GM23338 (cell line): ENCODE results near the gene DNAJC17.

Experiments used
- EZH2 ChIP-seq: fragments of 200-600 bp; sonication (generic); IDR thresholded peaks from one replicate; pipeline ENCODE4 v1.8.0; 2017; ENCODE audit warnings: antibody characterized with exemption, mild to moderate bottlenecking, low read depth; ENCODE audit not compliant: unreplicated experiment
- TF ChIP-seq, protein P1 (sequence below), 2 experiments: fragments of 200-600 bp in 1 of 2; sonication (generic) in 1 of 2; conservative IDR thresholded peaks; 2 replicates each; pipeline versions ENCODE4 v1.5.1 to v1.6.1; 2016 to 2017; ENCODE audit warnings: antibody characterized with exemption in 2 of 2, low read depth in 2 of 2, mild to moderate bottlenecking in 2 of 2, moderate library complexity in 1 of 2
- TF ChIP-seq, protein P2 (sequence below): IDR thresholded peaks from one replicate; pipeline ENCODE4 v1.6.1; 2018; ENCODE audit warnings: antibody characterized with exemption; ENCODE audit not compliant: unreplicated experiment

DNA sequence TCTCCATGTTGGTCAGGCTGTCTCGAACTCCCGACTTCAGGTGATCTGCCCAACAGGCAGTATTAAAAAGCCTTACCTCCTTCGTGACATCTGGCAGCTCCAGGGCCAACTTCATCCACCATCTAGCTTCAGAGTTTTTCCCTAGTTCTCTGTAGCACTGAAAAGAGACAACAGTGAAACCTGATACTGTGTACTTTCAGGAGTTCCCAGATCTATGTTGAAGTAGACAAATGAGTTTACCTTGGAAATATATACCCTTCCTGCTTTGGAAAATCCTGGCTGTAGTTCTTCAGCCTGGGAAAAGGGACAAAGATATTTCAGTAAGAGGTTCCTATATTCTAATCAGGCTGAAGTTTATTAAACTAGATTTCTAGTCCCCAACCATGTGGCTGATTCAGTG, 70.2 kb downstream of the DNAJC17 start:
- TF ChIP-seq, protein P1, sequence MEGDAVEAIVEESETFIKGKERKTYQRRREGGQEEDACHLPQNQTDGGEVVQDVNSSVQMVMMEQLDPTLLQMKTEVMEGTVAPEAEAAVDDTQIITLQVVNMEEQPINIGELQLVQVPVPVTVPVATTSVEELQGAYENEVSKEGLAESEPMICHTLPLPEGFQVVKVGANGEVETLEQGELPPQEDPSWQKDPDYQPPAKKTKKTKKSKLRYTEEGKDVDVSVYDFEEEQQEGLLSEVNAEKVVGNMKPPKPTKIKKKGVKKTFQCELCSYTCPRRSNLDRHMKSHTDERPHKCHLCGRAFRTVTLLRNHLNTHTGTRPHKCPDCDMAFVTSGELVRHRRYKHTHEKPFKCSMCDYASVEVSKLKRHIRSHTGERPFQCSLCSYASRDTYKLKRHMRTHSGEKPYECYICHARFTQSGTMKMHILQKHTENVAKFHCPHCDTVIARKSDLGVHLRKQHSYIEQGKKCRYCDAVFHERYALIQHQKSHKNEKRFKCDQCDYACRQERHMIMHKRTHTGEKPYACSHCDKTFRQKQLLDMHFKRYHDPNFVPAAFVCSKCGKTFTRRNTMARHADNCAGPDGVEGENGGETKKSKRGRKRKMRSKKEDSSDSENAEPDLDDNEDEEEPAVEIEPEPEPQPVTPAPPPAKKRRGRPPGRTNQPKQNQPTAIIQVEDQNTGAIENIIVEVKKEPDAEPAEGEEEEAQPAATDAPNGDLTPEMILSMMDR (conservative IDR thresholded peaks at IDR 0.05; ENCODE audit: low read depth in 2 of 2), result no peak
- no peak for TF ChIP-seq EZH2
- TF ChIP-seq, protein P2, sequence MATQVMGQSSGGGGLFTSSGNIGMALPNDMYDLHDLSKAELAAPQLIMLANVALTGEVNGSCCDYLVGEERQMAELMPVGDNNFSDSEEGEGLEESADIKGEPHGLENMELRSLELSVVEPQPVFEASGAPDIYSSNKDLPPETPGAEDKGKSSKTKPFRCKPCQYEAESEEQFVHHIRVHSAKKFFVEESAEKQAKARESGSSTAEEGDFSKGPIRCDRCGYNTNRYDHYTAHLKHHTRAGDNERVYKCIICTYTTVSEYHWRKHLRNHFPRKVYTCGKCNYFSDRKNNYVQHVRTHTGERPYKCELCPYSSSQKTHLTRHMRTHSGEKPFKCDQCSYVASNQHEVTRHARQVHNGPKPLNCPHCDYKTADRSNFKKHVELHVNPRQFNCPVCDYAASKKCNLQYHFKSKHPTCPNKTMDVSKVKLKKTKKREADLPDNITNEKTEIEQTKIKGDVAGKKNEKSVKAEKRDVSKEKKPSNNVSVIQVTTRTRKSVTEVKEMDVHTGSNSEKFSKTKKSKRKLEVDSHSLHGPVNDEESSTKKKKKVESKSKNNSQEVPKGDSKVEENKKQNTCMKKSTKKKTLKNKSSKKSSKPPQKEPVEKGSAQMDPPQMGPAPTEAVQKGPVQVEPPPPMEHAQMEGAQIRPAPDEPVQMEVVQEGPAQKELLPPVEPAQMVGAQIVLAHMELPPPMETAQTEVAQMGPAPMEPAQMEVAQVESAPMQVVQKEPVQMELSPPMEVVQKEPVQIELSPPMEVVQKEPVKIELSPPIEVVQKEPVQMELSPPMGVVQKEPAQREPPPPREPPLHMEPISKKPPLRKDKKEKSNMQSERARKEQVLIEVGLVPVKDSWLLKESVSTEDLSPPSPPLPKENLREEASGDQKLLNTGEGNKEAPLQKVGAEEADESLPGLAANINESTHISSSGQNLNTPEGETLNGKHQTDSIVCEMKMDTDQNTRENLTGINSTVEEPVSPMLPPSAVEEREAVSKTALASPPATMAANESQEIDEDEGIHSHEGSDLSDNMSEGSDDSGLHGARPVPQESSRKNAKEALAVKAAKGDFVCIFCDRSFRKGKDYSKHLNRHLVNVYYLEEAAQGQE, result no peak
